ENCODE results near the gene ARMH4.
"Not testable (repeated sequence)": the region's sequence is repeated elsewhere in the genome, so short reads cannot be mapped to it uniquely, and the experiment has no call there.

The ARMH4 gene

DNA sequence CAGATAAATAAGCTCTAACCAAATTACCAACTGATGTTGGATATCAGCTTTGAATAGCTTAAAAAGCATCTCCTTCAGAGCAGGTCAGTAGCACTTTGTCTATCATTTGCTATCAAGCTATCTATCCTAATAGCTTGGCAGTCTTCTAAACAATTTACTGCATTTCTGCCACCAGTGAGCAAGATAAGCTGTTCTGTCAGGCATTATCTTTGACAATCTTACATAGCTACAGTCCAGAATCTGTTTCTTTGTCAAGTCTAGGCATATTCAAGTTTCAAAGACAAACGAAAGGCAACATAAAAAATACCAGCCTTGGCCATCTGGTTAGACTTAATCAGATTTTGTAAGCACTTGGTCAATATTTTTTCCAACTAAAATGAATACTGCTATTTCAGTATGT lies 5.6 kb downstream of the ARMH4 start:
- DNase-seq (ENCODE audit: low spot score) = no peak

DNA sequence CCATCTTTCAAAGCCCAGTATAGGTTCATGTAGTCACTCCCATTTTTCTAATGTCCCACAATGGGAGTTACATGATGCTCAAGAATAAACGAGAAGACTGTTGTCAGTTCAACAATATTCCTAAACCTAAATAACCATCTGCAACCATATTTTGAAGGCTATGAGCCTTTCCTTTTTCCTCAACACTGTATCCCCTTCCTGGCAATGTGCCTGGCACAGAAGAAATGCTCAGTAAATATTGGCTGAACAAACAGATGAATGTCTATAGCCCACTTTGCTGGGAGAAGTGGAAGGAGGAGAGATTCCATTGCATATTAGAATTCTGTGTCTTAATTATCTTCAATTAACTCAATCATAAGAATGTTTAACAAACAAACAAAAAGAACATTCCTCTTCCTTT lies 6.1 kb downstream of the ARMH4 start:
- no peak for DNase-seq (ENCODE audit: low spot score)

DNA sequence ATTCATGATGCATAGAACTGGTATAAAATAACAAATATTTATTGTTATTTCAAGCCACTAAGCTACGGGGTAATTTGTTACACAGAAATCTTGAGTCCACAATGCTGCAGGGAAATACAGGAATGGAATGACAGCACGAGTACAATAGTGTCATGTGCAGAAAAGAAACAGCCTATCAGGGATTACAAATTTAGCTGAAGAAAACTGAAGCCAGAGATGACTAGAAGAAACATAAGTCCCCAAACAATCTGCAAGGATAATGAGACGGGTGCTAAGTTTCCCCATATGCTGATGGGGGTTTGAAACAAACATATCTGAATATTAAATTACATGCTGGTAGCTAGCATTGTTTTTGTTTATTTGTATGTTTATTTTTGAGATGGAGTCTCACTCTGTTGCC lies 8.9 kb downstream of the ARMH4 start:
- DNase-seq (ENCODE audit: low spot score) = no peak

- no peak for DNase-seq (ENCODE audit: low spot score)
Measured at GRCh38 chr14:58141893-58142292, 10.1 kb downstream of the ARMH4 start.

GRCh38 chr14:58138714-58139482 lies 13.1 kb downstream of the ARMH4 start:
- peak; percentile 55 for DNase-seq (ENCODE audit: low spot score)

- no peak for DNase-seq (ENCODE audit: low spot score)
Measured at GRCh38 chr14:58138031-58138713, 13.8 kb downstream of the ARMH4 start.

- DNase-seq (ENCODE audit: low spot score) = no peak
Measured at GRCh38 chr14:58133739-58134138, 18.3 kb downstream of the ARMH4 start.

GRCh38 chr14:58131386-58131785 lies 20.6 kb downstream of the ARMH4 start:
- DNase-seq (ENCODE audit: low spot score) = no peak

DNA sequence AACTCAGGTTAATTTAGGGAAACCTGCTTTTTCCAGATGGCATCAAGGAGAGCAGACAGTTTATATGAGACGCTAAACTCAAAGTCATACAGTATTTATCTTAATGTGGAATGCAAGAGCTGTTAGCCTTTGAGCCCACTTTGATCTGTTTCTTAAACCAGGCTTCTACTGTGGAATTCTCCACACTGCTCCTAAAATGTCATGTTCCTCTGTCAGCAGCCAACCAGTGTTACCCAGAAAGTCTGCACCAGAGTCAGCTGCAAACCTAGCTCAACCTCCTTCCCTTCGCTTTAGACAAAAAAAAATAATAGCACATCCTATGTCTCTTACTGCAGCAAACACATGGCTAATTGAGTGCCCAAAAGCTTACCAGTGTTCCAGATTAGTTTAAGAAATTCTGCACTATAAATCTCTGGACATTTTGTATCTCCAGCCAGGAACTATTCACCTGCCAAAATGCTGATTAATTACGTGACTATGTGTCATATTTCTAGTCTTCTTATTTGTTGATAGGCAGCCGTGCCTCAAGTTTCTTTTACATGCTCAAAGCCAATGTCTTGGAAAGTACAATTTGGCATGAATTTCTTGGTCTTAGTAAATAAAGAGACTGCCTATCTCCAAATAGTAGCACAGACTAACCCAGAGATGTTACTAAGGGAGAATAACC lies 21.8 kb downstream of the ARMH4 start:
- DNase-seq (ENCODE audit: low spot score) = no peak

DNA sequence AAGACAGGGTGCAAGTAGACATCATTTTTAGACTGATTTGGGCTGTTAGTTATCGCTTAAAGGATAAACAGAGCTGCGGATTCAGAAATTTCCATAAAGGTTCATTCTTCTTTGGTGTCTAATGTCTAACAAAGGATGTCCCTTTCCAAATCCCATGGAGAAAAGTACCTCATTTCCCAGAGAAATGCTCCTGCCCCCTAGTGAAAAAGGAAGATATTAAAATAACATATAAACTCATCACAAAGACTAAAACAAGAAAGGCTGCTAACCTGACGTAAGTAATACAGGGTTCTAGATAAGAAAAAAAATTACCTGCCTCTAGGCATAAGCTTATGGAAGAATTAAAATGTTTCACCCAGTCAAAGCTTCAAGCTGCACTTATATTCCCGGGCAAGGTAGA lies 22.8 kb downstream of the ARMH4 start:
- no peak for DNase-seq (ENCODE audit: low spot score)

- no peak for DNase-seq (ENCODE audit: low spot score)
Measured at GRCh38 chr14:58128416-58128815, 23.6 kb downstream of the ARMH4 start.

DNA sequence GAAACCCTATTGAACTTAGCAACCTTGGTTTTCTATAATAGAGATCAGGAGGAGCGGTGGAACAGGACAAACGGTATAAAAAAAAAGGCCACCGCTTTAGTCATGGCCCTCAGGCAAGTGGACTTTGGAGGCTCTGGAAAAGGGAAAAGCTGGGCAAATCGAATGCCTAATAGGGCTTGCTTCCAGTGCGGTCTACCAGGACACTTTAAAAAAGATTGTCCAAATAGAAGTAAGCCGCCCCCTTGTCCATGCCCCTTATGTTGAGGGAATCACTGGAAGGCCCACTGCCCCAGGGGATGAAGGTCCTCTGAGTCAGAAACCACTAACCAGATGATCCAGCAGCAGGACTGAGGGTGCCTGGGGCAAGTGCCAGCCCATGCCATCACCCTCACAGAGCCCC lies 29.5 kb downstream of the ARMH4 start:
- not testable (repeated sequence) for DNase-seq (ENCODE audit: low spot score)

DNA sequence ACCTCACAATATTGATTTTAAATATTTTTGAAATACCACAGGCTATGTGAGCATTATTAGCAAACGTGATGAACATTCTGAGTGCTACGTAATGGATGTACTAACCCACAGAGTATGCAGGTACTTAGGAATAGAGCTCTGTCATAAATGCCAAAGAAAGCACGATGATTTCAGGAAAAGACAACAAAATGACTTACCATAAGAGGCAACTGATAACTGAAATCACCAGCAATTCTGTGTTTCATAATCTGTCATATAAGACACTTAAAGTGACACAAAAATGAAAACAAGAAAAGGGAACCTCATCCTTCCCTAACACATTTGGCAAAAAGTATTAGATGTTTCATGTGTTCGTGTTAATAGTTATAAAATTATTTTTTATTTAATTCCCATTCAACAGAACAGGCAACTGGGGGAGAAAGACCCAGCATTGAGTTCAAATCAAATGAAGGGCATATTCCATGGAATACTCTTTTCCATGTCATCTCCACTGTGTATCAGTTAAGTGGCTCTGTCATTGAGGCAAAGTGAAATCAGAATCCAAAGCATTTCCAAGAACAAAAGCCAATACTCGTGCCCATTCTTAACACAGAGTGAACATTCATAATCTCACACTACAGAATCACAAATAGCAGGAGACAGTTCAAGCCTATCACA lies 30.4 kb downstream of the ARMH4 start:
- no peak for DNase-seq (ENCODE audit: low spot score)

DNA sequence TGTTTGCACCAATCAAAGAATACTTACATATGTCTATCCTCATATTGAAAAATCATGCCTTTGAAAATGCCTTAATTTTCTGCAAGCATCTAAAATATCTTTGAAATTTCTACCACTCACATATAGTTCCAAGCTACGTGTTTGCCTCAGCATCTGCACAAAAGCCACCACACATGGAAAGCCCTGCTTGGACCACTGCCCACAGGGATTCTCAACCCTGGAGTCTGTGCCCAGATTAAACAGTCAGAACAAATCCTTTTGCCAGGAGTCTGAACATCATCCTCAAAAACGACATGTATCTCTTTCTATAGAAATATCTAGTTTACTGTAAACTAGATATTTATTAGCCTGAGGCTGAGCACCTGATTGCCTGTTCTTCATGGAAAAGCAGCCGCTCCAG lies 32.6 kb downstream of the ARMH4 start:
- no peak for DNase-seq (ENCODE audit: low spot score)

DNA sequence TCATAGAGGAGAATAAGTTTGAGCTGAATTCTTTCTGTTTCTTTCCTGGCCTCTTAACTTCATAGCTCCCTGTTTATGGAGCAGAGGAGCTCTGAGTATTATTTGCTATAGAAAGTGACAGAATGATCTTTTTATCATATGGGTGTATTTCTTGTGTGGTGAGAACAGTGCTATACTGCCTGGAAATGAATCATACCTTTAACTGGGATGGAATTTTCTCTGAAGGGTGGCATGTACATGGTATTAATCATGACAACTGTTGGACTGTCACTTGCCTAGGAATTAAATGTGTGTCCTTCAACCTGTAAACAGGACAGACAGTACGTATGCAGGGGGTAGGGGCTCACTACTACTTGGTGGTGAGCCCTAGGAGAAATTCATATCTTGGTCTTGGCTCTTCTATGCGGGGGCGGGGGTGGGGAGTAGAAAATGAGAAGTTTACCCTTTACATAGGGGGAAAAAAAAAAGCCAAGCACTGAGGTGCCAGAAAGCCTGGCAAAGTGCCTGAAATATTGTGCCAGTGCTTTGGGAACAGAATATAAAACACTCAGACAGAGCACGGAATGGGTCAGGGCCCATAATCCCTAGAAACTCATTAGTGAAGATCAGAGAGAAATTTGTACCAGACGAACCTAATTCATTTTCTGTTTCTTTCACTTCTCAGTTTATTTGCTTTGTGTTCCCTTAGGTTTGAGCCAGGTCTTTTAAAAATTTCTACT lies 33.8 kb downstream of the ARMH4 start:
- DNase-seq (ENCODE audit: low spot score) = no peak

- no peak for DNase-seq (ENCODE audit: low spot score)
Measured at GRCh38 chr14:58109744-58110143, 42.3 kb downstream of the ARMH4 start.

DNA sequence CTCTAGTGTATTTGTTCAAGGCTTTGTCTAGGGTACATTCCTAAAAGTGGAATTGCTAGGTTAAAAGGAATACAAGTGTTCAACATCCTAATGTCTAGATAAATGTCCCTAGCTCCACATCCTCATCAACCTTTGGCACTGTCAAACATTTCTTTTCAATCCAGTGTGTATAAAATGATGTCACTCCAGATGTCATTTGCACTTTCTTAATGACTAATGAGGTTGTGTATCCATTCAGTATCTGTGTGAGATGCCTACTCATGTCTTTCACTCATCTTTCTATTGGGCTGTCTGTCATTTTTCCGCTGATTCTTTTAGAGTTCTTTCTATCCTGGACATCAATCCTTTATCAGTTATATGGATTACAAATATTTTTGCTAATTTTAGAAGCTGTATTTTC lies 43.3 kb downstream of the ARMH4 start:
- DNase-seq (ENCODE audit: low spot score) = no peak

DNA sequence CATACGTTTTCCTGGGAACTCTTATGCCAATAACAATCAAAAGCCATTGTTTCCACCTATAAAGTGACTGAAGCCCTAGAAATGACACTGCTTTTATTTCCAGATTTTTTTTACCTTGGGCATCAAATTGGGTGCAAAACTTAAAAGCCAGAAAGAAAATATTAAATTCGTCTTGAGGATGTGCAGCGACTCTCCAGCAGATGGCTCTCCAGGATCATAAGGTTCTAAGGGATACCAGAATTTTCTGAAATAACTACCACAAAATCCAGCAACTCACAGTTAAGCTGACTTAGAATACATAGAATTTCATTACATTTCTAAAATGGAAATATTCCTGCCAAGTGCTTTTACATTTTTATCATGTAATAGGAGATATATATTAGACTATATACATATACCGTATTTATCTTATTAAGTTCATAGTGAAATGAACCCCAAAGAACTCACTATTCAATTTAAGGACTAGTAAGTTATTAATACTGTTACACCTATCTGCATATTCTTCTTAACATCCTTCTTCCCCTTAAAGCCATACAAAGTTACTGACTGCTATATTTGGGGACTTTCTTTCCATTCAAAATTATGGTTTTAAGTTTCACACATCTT lies 44.0 kb downstream of the ARMH4 start:
- peak; percentile 80 for DNase-seq (ENCODE audit: low spot score)

- no peak for DNase-seq (ENCODE audit: low spot score)
Measured at GRCh38 chr14:58107041-58107440, 45.0 kb downstream of the ARMH4 start.

DNA sequence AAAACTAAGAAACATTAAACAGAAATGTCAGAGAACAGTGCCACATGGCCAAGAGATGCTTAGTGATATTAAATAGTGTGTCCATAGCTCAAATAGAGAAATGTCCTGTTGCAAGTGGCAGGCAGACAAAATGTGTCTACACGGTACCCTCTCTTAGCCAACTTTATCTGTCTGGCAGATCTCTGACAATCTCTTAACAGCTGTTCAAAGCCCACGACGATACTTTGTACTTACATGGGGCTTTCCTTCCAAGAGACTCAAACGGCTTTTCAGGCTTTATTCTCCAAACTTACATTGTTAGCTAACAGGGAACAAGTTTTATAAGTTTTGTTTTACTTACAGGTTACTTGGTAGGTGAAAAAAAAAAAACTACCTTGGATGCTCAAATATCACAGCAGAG lies 45.6 kb downstream of the ARMH4 start:
- no peak for DNase-seq (ENCODE audit: low spot score)

GRCh38 chr14:58104808-58105207 lies 47.2 kb downstream of the ARMH4 start:
- DNase-seq (ENCODE audit: low spot score) = no peak
